ENCODE data around the gene SPATA21.
"Not testable (repeated sequence)": the region's sequence is repeated elsewhere in the genome, so short reads cannot be mapped to it uniquely, and the experiment has no call there.

SPATA21 gene

GRCh38 chr1:16436946-16437474, at the start of gene SPATA21:
Gene SPATA21 (minus strand): TSS chr1:16437424. CDS start chr1:16431371, 6,053 bp downstream.
- no peak for DNase-seq

DNA sequence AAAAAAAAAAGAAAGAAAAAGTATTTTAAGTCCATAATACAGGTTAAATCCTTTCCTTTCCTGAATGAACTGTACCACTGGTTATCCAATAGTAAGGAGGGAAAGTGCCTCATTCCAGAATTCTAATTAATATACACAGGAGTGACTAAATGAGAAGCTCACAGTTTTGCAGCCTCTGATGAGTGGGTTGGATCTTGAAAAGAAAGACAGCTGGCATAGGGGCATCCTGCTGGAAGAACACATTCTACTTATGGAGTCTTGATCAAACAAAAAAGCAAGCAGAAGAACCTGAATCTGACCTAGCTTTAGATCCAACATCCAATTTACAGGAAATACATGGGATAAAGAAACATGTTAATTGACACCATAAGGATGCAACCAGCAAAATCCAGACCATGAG, 49.8 kb upstream of the SPATA21 start:
- not testable (repeated sequence) for DNase-seq

DNA sequence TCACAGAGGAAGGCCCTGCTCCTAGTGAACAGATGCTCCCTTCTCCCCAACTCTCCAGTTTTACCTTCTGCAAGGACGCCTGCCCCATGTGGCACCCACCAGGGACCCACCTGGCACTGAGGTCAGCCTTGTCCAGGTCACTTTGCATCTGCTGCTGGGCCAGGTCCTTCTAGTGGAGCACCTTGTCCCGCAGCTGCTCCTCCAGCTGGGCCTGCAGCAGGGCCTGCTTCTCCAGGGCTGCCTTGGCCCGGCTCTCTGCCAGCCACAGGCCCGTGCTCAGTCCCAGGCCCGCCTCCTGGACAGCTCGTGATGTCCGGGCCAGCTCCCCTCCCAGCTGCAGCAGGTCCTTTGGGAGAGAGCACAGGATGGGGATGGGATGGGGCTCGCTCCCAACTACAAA, 49.1 kb upstream of the SPATA21 start:
- not testable (repeated sequence) for DNase-seq

- no peak for DNase-seq
Observed at GRCh38 chr1:16484931-16485330, 47.7 kb upstream of the SPATA21 start.

DNA sequence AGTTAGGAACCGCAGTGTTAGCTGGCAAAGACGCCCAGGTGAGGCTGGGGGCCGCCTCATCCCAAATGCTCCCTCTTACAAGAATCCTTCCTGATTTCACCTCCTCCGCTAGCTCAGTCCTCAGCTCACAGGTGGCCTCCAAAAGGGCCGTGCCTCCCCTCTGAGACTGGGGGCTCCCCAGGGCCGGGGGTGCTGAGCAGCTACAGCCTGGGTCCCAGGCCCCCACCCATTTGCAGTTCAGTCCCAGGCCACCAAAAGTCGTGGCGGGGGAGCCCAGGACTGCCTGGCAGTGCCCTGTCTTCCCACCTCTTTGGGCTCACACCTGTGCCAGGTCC, 47.2 kb upstream of the SPATA21 start:
- no peak for DNase-seq

- DNase-seq: not testable (repeated sequence)
Observed at GRCh38 chr1:16483639-16484500, 46.6 kb upstream of the SPATA21 start.

DNA sequence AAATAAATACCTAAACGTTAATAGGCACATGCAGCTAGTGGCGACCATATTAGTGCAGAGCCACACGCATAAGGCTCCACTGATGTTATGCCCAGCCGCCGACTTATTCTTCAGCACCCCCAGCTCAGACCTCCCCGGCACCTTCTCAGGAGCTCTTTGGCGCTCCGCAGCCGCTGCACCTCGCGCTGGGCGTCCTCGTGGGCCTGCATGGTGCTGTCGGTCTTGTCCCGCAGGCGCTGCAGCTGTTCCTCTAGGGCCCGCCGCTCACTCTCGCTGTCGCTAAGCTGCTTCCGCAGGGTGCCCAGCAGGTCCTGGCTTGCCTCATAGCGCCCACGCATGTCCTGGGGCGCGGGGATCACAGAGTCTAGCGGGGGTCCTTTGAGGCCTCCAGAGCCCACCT, 45.9 kb upstream of the SPATA21 start:
- DNase-seq: not testable (repeated sequence)

DNA sequence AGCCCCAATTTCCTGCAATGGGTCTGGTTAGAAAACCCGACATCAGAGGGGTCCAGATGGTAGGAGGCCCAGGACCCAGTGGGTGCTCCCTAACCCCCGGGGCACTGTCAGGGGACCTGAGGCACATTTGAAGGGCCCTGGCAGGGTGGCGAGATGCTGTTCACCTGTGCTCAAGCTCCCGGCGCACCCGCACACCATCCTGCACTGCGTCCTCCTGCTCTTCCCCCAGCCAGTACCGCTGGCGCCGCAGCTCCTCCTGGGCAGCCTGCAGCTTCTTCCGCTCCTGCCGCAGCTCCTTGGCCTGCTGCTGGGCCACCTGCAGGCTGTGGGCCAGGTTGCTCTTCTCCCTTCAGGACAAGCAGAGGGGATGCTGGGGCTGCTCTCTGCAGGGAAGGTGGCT, 40.9 kb upstream of the SPATA21 start:
- no peak for DNase-seq

DNA sequence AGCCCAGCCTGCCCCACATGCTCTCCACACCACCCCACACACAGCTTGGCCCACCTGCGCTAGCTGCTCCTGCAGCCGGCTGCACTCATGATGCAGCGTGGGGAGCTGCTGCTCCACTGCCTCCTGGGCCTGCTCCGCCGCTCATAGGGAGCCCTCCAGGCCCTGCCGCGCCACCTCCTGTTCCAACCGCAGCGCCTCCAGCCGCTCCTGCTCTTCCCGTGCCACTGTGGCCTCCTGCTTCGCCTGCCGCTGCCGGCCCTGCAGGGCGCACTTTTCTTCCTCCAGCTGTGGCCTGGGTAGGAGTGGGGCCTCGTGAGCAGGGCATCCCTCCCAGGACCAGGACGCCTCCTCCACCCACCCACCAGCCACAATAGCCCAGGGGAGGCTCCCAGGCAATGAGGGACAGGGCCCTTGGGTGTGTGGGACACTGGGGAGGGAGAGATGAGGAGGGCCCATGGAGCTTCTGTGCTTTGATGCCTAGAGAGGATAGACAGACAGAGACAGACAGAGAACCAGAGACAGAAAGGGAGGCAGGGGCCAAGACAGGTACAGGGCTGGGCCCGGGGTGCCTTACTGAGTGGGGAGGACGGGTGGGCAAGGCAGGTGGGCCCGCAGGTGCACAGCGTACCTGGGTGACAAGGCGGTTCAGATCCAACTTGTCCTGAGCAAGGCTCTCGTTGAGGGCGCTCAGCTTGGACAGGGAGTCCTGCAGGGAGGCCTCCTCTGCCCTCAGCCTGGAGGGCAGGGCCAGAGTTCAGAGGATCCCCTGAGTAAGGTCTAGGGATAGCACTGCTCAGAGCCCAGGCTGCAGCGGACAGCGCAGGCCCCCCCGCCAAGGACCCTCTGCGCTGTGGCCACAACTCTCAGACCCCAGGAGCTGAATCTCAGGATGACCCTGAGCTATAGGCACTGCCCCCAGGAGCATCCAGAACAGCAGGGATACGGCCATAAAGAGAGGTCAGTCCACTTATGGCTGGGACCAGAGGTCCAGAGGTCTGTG, 38.8 kb upstream of the SPATA21 start:
- not testable (repeated sequence) for DNase-seq

GRCh38 chr1:16474891-16475290, 37.7 kb upstream of the SPATA21 start:
- not testable (repeated sequence) for DNase-seq

- no peak for DNase-seq
Observed at GRCh38 chr1:16474166-16474800, 37.1 kb upstream of the SPATA21 start.

- DNase-seq: no peak
Observed at GRCh38 chr1:16468558-16468957, 31.3 kb upstream of the SPATA21 start.

DNA sequence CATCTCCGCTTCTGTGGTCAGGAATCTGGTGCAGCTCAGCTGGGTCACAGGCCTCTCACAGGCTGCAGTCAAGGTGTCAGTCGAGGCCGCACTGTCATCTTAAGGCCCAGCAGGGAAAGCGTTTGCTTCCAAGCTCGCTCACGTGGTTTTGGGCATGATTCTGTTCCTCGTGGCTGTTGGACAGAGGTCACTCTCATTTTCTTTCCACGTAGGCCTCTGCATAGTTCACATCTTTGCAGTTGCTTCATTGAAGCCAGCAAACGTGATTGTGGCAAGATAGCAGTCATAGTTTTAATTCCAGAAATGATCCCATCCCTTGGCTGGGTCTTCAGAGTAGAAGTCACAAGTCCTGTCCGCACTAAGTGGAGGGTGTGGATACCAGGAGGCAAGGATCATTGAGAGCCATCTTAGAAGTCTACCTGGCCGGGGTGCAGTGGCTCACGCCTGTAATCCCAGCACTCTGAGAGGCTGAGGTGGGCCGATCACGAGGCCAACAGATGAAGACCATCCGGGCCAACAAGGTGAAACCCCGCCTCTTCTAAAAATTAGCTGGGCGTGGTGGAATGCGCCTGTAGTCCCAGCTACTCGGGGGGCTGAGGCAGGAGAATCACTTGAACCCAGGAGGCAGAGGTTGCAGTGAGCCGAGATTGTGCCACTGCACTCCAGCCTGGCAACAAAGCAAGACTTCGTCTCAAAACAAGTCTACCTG, 27.8 kb upstream of the SPATA21 start:
- no peak for DNase-seq

GRCh38 chr1:16462773-16463330, 25.6 kb upstream of the SPATA21 start:
- no peak for DNase-seq

DNA sequence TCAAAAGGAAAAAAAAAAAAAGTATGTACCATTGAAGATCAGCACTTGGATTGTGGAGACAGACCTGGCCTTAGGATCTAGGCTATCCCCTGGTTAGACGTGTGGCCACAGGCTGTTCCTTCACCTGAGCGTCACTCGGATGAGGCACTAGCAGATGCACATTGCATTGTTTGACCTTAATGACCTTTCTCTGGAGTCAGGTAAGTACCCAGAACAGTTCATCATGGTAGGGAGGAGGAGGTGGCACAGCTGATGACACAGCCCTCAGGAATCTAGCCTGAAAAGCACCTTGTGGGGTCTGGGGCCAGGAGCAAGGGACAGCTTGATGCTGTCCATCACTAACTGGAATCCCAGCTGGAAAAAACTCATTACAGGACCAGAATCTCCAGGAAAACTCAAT, 24.5 kb upstream of the SPATA21 start:
- DNase-seq: no peak

DNA sequence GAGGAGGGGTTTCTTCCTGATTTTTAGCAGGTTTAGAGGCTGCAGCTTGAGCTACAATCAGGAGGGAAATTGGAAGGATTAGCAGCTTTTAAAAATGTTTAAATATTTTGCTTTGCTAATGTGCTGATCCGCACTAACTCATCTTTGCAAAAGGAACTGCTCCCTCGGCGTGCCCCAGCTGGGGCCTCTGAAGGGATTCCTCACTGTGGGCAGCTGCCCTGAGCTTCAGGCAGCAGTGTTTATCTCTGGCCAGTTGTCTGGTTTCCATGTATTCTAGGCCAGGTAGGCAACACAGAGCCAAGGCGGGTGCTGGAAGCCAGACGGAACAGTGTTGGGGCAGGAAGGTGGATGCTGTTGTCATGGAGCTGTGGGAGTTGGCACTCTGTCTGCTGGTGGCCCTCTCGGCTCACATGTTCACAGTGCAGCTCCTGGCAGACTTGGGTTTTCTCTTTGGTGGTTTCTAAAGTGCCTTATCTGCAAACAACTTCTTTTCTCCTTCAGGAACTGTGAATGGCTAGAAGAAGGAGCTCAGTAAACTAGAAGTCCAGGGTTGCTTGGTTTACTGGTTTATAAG, 22.2 kb upstream of the SPATA21 start:
- no peak for DNase-seq

DNA sequence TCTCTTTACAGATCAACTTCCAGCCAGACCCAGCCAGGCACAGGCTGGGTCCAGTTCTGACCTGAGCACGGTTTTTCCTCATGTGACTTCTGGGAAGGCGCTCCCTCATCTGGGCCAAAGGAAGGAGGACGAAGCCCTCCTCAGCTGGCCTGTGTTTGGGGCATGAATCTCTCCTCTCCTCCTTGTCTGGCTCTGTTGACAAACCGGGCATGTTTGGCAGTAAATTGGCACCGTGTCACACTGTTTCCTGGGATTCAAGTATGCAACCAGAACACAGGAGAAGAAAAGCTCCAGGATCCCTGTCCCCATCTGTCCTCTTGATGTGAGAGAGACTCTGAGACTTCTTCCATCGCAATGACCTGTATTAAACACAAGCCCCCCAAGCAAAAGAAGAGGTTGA, 21.6 kb upstream of the SPATA21 start:
- DNase-seq: no peak

DNA sequence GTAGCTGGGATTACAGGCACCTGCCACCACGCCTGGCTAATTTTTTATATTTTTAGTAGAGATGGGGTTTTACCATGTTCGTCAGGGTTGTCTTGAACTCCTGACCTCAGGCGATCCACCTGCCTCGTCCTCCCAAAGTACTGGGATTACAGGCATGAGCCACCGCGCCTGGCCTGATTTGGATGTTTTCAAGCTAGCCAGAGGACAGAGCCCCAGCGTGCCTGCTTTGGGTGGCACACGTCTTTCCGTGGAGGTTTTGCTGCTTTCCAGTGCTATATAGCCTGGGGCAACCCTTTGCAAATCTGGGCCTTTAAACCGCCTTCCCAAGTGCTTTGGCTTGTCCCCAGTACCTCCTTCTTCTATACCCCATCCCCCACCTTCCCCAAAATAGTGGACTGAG, 18.9 kb upstream of the SPATA21 start:
- not testable (repeated sequence) for DNase-seq

GRCh38 chr1:16454909-16455308, 17.7 kb upstream of the SPATA21 start:
- not testable (repeated sequence) for DNase-seq

DNA sequence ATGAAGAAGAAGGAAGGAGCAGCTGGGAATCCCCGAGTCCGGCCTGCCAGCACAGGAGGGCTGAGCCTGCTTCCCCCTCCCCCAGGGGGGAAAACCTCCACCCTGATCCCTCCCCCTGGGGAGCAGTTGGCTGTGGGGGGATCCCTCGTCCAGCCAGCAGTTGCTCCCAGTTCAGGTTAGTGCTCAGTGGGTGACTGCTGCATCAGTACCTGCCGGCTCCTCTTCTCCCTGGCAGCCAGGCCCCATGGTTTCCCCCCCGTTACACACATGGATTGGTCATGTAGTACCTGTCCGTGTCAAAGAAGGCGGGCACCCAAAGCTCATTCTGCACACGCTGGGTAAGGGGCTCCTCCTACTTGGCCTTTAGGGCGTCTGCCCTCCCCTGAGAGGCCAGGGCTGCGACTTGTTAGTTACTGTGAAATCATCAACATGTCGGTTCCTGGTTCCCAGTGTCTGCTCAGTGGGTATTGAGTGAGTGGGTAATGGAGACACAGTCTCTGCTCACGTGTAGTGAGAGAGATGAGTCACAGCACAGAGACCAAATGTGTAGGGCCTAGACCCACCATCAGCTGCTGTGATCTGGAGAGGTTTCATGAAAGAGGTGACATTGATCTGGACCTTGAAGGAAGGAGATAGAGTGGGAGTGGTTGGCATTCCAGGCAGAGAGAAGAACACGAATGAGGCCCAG, 14.8 kb upstream of the SPATA21 start:
- DNase-seq: no peak
